ENCODE results near the gene ANKFN1.

The ANKFN1 gene

GRCh38 chr17:56489980-56490379 lies 336.7 kb downstream of the ANKFN1 start:
- intact Hi-C loops (cut with DNase I; ENCODE audit: low total_unique reads): no loop called here
- Histone ChIP-seq H3K27ac (no peak overlapping the region), H3K27me3 (no peaks in the 10 kb centered on the region), H3K9me3 (no peaks in the 10 kb centered on the region), H3K4me1 (no peaks in the 10 kb centered on the region), H3K4me3 (no peak overlapping the region), H3K36me3 (no peaks in the 10 kb centered on the region)
- no peak for DNase-seq
- TF ChIP-seq CTCF (IDR thresholded peaks at IDR 0.05): no peak

GRCh38 chr17:56495556-56495955 lies 342.3 kb downstream of the ANKFN1 start:
- Histone ChIP-seq H3K27me3 (no peaks in the 10 kb centered on the region), H3K4me1 (no peaks in the 10 kb centered on the region), H3K27ac (no peak overlapping the region), H3K9me3 (no peaks in the 10 kb centered on the region), H3K36me3 (no peaks in the 10 kb centered on the region), H3K4me3 (no peak overlapping the region)
- DNase-seq: no peak
- intact Hi-C loops (cut with DNase I; ENCODE audit: low total_unique reads): no loop called here
- no peak for TF ChIP-seq CTCF (IDR thresholded peaks at IDR 0.05)

- intact Hi-C loops (cut with DNase I; ENCODE audit: low total_unique reads): no loop called here
- no peaks in the 10 kb centered on the region for H3K4me1 ChIP-seq
- H3K9me3 ChIP-seq: no peaks in the 10 kb centered on the region
- no peak overlapping the region for H3K4me3 ChIP-seq
- no peak overlapping the region for H3K27ac ChIP-seq
- no peaks in the 10 kb centered on the region for H3K27me3 ChIP-seq
- no peak for TF ChIP-seq CTCF (IDR thresholded peaks at IDR 0.05)
- DNase-seq: no peak
- H3K36me3 ChIP-seq: no peaks in the 10 kb centered on the region
Observed at GRCh38 chr17:56497132-56497531, 343.9 kb downstream of the ANKFN1 start.

- no peaks in the 10 kb centered on the region for H3K9me3 ChIP-seq
- intact Hi-C loops (cut with DNase I; ENCODE audit: low total_unique reads): no loop called here
- no peak for TF ChIP-seq CTCF (IDR thresholded peaks at IDR 0.05)
- no peaks in the 10 kb centered on the region for H3K4me1 ChIP-seq
- no peak overlapping the region for H3K4me3 ChIP-seq
- no peaks in the 10 kb centered on the region for H3K36me3 ChIP-seq
- no peaks in the 10 kb centered on the region for H3K27me3 ChIP-seq
- no peak for DNase-seq
- no peak overlapping the region for H3K27ac ChIP-seq
Observed at GRCh38 chr17:56499799-56500388, 346.6 kb downstream of the ANKFN1 start.

- Histone ChIP-seq H3K4me3 (no peak overlapping the region), H3K36me3 (no peaks in the 10 kb centered on the region), H3K4me1 (no peaks in the 10 kb centered on the region), H3K9me3 (no peaks in the 10 kb centered on the region), H3K27me3 (no peaks in the 10 kb centered on the region), H3K27ac (no peak overlapping the region)
- DNase-seq: no peak
- intact Hi-C loops (cut with DNase I; ENCODE audit: low total_unique reads): no loop called here
- no peak for TF ChIP-seq CTCF (IDR thresholded peaks at IDR 0.05)
Observed at GRCh38 chr17:56502120-56502654, 348.9 kb downstream of the ANKFN1 start.

Measured in tibial artery (tissue), 4 donors.